Activated CD4-positive, CD25-positive, alpha-beta regulatory T cell treated with anti-CD3 and anti-CD28 coated beads, Interleukin-2, amount 50 U/mL, for 72 hours (primary cell): ENCODE measurements around the gene SLC16A6.
A peak's percentile ranks its signal among the peaks of the same experiment; 100 is the strongest.
"Not testable (repeated sequence)": the region's sequence is repeated elsewhere in the genome, so short reads cannot be mapped to it uniquely, and the experiment has no call there.

ENCODE experiments used
- DNase-seq: peaks from one replicate; pipeline ENCODE4 v3.0.0; 2021

SLC16A6 gene

DNA sequence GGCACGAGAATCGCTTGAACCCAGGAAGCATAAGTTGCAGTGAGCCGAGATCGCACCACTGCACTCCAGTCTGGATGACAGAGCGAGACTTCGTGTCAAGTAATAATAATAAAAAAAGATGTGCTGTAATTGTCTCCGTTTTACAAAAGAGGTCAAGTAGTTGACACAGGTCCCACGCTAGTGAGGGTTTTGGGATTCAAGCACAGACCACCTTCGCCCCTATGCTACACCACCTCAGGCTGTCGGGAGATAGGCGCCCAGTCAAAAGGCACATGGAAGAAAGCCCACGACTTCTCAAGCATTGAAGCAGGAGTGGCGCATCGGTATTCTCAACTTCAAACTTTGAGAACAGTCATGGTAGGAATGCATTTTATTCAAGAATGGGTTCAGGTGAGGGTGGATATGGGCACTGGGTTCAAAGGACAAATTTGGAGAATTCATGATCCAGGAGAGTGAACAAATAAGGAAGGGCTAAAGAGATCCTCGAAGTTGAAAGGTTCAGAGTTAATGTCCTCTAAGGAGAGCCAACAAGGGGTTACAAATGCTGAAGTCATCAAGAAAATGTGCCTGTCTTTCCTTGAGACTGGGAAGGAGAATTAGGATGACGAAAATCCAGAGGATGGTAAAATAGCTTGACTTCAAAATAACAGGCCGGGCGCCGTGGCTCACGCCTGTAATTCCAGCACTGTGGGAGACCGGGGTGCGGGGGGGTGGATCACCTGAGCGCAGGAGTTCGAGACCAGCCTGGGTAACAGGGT, 44.5 kb downstream of the SLC16A6 start:
- DNase-seq: no peak

DNA sequence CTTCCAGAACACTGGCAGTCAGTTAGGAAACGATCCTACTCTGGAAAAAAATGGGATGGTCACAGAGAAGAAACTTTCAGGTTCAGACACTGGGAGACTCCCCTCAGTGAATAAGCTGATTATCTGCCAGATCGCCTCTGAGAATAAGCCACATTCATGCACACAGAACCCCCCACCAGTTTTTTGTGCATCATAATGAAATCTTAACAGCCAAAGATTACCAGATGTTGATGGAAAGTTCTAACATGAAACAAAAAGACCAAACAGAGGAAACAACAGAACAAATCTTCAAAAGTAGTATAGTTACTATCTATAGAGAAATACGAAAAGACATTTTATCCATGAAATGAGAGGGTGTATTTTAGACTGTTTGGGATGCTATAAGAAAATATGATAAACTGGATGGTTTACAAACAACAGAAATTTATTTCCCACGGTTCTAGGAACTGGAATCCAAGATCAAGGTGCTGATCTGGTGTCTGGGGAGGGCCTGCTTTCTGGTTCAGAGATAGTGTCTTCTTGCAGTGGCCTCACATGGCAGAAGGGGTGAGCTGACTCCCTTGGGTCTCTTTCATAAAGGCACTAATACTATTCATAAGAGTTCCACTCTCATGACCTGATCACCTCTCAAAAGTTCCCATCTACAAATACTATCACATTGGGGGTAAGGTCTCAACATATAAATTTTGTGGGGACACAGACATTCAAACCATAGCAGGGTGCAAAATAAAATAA, 51.1 kb downstream of the SLC16A6 start:
- DNase-seq: no peak

DNA sequence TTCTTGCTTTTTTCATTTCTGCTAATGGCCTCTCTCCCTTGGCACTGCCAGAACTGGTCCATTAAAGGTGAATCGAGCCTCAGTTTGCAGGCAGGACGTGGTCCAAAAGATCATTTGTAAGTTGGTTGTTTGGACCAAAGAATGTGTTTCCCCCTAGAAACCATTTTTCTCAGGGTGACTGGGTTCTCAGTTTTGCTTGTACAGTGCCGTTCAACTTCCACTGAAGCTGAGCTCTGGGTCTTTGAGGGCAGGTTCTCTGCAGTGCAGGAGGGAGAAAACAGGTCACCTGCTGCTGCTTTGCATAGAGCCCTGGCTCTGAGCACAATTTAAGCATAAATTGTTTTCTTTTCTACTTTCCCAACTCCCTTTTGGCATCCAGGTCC, 52.1 kb downstream of the SLC16A6 start:
- DNase-seq: peak; percentile 40

DNA sequence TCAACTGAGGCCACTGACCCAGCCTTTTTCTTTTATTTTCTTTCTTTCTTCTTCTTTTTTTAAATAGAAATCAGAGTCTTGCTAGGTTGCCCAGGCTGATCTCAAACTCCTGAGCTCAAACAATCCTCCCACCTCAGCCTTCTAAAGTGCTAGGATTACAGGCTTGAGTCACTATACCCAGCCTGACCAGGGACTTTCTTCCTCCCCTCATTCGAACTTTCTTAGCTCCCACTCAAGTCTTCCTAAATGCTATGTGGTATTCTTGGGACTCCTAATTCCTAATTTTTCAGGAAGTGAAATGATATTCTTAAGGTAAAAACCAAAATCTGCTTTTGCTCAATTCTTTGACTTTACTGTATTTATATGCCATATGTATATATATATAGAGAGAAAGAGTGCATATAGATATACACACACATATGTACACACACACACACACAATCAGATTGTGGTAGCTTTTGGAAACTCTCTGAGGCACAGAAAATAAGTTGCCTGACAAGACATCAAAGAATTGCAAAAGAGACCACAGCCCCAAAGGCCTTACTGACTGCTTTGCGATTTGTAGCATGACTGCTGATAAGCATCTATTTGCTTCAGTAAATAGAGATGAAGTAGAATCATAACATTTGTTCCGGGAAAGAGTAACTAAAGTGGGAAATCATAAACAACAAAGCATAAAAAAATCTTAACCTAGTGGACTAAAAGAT, 52.6 kb downstream of the SLC16A6 start:
- no peak for DNase-seq

DNA sequence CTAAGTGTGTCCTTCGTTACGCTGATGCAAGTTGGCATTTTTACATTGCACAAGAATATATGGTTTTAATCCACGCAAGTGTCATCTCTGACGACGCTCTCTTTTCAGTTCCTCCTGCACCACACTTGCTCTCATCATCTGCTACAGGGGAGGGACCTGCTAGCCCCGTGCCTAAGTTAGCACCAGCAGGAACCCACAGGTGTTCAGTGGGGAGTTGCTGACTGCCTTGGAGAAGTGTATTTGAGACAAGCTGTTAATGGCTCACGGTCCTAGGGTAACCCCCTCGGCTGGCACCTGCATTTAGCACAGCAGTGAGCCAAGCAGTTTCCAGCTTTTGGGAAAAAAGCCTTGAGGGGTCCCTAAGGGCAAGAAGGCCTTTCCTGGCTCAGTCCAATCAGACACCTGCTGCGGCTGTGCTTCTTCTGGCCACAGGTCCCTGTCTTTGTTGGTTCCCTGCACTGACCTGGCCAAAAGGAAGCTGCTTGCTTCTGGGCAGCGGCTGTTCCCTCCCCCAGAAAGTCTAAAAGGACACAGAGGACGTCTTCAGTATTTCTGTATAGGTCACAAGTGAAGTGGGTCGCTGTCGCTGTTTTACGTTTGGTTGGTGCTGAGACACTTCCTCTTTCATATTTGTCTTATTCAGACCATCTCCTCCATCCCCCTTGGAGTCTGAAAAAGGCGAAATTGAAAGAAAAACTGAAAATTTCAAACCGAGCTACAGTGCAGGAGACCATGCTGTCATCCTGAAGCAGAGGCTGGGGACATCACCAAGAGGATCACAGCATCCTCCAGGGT, 53.4 kb downstream of the SLC16A6 start:
- DNase-seq: peak; percentile 39

DNA sequence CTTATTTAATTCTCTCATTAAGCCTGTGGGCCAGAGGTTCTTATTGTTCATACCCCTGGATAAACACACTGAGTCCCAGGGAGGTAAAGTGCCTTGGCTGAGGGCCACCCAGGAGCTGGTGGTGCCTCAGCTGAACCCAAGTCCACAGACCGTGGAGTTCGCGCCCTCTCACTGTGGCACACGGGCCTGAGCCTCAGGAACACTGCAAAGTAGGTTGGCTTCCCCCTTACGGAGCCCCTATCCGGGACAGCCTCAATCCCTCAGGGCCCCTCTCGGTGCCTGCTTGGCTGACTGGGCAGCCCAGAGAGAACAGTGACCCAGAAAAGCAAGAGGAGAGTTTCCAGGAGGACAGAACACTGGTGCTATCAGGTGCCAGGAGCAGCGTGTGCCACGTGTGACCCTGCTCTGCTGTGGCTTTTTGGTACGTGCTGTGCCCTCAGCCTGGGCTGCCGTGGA, 55.6 kb downstream of the SLC16A6 start:
- not testable (repeated sequence) for DNase-seq

DNA sequence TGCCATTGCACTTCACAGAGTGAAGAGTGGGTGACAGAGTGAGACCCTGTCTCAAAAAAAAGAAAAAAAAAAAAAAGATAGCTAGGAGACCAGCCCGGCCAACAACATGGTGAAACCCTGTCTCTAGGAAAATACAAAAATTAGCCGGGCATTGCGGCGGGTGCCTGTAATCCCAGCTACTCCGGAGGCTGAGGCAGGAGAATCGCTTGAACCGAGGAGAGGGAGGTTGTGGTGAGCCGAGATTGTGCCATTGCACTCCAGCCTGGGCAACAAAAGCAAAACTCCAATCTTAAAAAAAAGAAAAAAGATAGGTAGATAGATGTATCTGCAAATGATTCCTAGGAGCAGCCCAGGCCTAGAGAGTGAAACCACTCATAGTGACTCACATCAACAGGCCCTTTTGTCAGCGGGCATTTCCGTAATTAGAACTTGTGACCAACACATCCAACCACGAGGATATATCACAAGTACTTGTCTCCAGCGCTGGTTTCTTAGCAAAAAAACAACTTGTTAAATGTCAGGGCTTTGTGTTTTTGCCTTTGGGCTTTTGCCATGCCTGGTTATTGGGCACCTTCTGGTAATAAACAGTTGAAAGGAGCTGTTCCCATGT, 56.1 kb downstream of the SLC16A6 start:
- DNase-seq: not testable (repeated sequence)

DNA sequence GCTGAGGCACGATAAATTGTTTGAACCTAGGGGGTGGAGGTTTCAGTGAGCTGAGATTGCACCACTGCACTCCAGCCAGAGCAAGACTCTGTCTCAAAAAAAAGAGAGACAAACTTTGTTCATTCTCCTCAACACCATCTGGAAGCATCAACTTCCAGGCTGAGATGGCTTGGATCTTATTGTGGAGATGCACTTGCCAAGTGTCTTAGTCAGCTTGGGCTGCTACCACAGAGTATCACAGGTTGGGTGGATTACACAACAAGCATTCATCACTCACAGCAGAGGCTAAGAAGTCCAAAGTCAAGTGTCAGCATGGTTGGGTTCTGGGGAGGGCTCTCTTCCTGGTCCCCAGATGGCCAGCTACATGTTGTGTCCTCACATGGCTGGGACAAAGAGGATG, 58.2 kb downstream of the SLC16A6 start:
- DNase-seq: not testable (repeated sequence)

DNA sequence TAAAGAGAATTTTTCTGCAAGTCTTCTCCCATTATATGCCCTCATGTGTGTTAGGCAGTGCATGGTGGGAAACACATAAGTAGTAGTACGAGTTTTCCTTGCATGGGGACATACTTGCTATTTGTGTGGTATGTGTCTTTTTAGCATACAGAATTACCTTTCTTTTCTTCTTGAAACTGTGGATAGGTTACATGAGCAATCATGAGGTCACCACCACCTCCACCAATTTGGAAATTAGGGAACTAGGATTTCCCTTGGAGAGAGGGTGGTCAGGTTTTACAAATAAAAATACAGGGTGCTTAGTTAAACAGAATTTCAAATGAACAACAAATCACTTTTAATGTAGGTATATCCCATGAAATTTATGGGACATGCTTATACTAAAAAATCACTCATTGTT, 59.4 kb downstream of the SLC16A6 start:
- DNase-seq: no peak

DNA sequence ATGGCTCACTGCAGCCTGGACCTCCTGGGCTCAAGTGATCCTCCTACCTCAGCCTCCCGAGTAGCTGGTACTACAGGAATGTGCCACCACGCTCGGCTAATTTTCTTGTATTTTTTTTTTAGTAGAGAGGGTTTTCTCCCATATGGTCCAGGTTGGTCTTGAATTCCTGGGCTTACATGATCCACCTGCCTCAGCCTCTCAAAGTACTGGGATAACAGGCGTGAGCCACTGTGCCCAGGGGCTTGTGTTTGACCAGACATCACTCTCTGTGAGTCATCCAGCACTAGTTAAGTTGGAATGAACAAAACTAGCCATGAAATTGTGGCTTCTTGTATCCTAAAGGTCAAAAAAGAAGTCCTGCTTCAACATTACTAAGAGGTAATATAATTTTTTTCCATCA, 59.8 kb downstream of the SLC16A6 start:
- not testable (repeated sequence) for DNase-seq

DNA sequence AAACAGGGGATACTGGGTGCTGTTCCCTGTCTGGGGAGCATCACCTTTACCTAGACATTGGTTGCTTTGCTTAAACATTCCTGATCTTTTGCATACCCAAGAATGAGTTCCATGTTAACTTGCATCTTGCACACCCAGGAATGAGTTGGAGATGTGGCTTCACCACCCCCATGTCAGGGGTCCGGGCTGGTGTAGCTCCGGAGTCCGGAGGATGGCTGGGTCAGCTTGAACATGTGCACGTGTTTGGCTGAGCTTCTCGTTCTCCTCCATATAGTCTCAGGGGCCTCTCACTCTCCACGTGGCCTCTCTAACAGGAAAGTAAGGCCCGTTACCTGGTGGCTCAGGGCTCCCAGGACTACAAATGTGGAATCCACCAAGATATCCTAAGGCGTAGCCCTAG, 61.3 kb downstream of the SLC16A6 start:
- no peak for DNase-seq

DNA sequence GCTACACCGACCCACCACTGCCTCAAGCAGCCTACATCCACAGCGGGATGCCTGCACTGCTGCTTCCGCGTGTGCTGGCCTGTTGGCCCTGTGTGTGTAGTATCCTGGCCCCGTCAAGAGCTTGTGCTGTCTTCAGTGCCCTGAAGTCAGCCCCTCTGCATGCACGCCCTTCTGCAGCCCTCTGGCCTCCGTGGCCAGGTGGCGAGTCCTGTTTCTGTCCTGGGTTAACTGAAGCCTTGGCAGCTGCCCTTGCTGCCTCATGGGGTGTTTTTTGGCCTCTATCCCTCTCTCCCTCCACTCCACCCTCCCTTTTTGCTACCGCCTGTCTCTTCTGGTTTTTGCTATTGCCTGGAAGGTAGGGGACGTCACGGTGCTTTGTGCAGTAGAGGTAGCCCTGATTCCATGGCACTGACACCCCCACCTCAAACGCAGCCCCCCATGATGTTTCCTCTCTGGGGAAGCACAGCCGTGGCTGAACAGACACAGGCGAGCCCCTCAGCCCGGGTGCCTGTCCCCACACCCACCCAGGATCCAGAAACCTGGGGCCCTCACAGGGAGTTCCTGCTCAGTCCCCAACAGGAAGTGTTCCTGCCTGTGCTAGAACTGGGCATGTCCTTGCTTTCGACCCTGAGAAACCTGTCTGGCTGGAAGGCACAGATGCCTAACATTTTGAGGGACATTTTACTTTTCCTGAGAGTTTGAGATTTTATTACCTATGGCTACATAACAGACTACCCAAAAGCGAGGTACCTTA, 61.9 kb downstream of the SLC16A6 start:
- no peak for DNase-seq

DNA sequence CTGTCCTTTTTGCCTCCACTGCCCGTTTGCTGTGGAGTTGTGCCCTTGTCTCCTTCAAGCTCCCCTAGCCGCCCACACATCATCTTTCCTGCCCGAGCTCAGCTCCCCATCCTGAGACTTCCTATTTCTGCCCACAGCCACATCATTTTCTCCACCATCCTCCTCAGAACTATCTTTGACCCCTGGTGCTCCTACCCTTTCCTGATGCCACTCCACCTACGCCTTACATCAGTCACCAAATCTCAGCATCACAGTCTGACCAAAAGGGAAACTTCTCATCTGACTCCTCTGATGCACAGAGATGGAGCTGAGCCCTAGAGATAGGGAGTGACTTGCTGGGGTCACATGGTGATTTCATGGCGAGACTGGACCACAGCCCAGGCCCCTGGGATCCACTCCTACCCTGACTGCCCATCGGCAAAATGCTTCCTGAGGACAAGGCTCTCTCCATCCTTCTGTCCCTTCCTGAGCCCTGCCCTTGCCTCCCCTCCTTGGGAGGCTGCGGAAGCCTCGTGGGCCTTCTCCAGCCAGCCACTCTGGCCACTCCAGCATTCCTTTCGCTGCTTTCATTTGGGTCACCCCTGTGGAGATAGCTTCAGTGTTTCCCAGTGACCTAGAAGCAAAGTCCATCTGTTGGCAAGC, 62.8 kb downstream of the SLC16A6 start:
- DNase-seq: not testable (repeated sequence)

DNA sequence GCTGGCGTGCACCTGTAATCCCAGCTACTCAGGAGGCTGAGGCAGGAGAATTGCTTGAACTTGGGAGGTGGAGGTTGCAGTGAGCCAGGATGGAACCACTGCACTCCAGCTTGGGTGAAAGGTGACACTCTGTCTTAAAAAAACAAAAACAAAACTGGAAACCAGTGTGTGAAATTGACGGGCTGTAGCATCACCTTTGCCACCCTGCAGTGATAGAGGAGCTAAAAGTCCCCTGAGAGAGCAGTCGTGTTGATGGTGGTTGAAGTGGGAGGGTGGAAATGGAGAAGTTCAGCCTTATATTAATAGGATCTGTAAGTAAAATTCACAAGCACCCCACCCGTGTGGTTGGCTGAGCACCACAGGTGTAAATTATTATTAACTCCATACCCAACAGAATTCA, 65.9 kb downstream of the SLC16A6 start:
- DNase-seq: not testable (repeated sequence)

DNA sequence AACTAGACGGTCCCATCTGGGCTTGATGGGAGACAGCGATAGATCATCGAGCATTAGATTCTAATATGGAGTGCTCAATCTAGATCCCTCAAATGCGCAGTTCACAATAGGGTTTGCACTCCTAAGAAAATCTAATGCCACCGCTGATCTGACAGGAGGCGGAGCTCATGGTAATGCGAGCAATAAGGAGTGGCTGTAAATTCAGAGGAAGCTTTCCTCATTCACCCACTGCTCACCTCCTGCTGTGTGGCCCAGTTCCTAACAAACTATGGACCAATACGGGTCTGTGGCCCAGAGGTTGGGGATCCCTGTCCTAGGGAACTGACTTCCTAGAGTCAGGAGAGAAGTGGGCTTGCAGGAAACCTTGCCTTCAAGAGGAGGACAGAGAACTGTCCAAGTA, 68.3 kb downstream of the SLC16A6 start:
- no peak for DNase-seq

DNA sequence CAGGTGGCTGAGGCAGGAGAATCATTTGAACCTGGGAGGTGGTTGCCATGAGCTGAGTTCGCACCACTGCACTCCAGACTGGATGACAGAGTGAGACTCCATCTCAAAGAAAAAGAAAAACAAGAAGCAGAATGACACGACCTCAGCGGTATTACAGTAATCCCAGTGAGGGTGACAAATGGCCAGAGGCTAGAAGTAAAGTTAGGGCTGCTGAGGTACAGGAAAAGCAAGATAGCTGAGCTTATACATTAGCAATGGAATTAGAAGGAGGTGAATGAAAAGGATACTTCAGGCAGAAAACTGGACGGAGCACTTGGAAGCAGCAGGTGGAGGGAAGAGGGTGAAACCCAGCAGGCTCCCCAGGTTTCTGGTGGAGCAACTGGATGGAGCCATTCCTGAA, 69.1 kb downstream of the SLC16A6 start:
- no peak for DNase-seq

DNA sequence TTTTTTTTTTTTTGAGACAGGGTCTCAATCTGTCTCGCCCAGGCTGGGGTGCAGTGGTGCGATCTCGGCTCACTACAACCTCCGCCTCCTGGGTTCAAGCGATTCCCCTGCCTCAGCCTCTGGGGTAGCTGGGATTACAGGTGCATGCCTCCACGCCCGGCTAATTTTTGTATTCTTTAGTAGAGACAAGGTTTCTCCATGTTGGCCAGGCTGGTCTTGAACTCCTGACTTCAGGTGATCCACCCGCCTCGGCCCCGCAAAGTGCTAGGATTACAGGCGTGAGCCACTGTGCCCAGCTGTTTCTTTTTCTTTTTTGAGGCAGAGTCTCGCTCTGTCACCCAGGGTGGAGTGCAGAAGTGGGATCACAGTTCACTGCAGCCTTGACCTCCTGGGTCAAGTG, 70.1 kb downstream of the SLC16A6 start:
- not testable (repeated sequence) for DNase-seq

DNA sequence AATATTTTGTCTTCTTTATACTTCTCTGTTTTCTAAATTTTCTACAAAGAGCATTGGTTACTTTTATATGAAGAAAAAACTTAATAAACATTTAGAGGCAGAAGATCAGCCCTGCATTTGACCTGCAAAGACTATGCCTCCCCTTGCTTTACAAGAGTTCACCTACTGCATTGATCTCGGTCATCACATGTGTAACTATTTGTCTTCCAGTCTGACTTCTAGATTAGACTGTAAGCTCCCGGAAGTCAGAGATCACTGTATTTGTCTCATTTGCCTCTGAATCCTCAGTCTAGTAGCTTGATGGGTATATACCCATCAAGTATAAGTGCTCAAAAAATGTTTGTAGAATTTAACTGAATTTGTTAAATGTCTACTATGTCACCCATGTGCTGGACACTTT, 70.7 kb downstream of the SLC16A6 start:
- DNase-seq: not testable (repeated sequence)

DNA sequence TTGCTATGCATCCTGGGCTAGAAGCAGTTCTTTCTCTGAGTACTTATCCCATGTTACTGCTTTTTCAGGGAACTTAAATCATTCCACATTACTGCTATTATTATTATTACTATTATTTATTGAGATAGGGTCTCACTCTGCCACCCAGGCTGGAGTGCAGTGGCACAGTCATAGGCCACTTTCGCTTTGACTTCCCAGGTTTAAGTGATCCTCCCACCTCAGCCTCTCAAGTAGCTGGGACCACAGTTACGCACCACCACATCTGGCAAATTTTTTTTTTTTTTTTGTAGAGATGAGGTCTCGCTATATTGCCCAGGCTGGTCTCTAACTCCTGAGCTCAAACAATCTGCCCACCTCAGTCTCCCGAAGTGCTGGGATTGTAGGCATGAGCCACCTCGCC, 71.5 kb downstream of the SLC16A6 start:
- DNase-seq: not testable (repeated sequence)
